Lower leg skin (tissue), 3 donors: ENCODE data around the gene FTO.

ENCODE experiments used
- POLR2A ChIP-seq, 2 donors: fragments of 450-650 bp; IDR thresholded peaks; one replicate each; pipeline ENCODE4 v1.6.1; 2016 to 2017; ENCODE audit warnings: antibody characterized with exemption in 2 of 2, mild to moderate bottlenecking in 1 of 2, moderate library complexity in 1 of 2
- TF ChIP-seq, protein P1 (sequence below), 3 donors: fragments of 450-650 bp; IDR thresholded peaks; one replicate each; pipeline ENCODE4 v1.5.1; 2016; ENCODE audit warnings: antibody characterized with exemption in 3 of 3, mild to moderate bottlenecking in 3 of 3, moderate library complexity in 2 of 3

DNA sequence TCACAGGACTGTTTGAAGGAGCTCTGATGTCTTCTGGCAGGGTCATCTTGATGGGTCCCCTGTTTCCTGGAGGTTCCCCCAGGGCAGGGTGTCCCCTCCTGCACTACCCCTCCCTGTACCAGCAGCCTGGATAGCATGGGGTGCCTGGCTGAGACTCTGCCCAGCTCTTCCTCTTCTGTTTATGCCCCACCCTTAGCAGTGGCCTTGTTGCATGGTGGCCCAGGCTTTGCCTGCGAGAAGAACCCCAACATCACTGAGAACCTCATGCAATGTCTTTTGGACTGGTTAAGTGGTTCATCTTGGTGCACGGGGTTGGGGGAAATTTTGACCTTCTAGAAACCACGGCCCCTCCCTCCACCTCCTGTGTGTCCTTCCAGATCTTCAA is 460.8 kb downstream of the FTO start:
- TF ChIP-seq POLR2A (IDR thresholded peaks at IDR 0.05): no peak
- TF ChIP-seq, protein P1, sequence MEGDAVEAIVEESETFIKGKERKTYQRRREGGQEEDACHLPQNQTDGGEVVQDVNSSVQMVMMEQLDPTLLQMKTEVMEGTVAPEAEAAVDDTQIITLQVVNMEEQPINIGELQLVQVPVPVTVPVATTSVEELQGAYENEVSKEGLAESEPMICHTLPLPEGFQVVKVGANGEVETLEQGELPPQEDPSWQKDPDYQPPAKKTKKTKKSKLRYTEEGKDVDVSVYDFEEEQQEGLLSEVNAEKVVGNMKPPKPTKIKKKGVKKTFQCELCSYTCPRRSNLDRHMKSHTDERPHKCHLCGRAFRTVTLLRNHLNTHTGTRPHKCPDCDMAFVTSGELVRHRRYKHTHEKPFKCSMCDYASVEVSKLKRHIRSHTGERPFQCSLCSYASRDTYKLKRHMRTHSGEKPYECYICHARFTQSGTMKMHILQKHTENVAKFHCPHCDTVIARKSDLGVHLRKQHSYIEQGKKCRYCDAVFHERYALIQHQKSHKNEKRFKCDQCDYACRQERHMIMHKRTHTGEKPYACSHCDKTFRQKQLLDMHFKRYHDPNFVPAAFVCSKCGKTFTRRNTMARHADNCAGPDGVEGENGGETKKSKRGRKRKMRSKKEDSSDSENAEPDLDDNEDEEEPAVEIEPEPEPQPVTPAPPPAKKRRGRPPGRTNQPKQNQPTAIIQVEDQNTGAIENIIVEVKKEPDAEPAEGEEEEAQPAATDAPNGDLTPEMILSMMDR (IDR thresholded peaks at IDR 0.05): no peak
